HEK293 (cell line): Measurements from ENCODE around the gene MYO1E.

Experiments used
- SALL2 ChIP-seq: fragments of 450-650 bp; formaldehyde crosslinking; IDR thresholded peaks from 2 replicates; pipeline ENCODE4 v1.5.0; 2017; ENCODE audit warnings: missing biosample characterization, mild to moderate bottlenecking, missing genetic modification characterization, borderline replicate concordance
- YY1 ChIP-seq: fragments of 450-650 bp; formaldehyde crosslinking; IDR thresholded peaks from 2 replicates; pipeline ENCODE4 v1.5.1; 2018; ENCODE audit warnings: missing biosample characterization, missing genetic modification characterization
- ZNF660 ChIP-seq: fragments of 450-650 bp; IDR thresholded peaks from 2 replicates; pipeline ENCODE4 v1.5.1; 2018; ENCODE audit warnings: missing biosample characterization, mild to moderate bottlenecking, missing genetic modification characterization
- TF ChIP-seq, protein P1 (sequence below): fragments of 450-650 bp; formaldehyde crosslinking; IDR thresholded peaks from 2 replicates; pipeline ENCODE4 v1.5.1; 2016; ENCODE audit warnings: missing biosample characterization, missing genetic modification characterization
- TF ChIP-seq, protein P2 (sequence below): fragments of 450-650 bp; formaldehyde crosslinking; IDR thresholded peaks from 2 replicates; pipeline ENCODE4 v1.5.1; 2017; ENCODE audit warnings: missing biosample characterization, missing genetic modification characterization
- TF ChIP-seq, protein P3 (sequence below): fragments of 450-650 bp; formaldehyde crosslinking; conservative IDR thresholded peaks from 2 replicates; pipeline ENCODE4 v1.5.1; 2016; ENCODE audit warnings: low read depth, missing biosample characterization, missing genetic modification characterization

DNA sequence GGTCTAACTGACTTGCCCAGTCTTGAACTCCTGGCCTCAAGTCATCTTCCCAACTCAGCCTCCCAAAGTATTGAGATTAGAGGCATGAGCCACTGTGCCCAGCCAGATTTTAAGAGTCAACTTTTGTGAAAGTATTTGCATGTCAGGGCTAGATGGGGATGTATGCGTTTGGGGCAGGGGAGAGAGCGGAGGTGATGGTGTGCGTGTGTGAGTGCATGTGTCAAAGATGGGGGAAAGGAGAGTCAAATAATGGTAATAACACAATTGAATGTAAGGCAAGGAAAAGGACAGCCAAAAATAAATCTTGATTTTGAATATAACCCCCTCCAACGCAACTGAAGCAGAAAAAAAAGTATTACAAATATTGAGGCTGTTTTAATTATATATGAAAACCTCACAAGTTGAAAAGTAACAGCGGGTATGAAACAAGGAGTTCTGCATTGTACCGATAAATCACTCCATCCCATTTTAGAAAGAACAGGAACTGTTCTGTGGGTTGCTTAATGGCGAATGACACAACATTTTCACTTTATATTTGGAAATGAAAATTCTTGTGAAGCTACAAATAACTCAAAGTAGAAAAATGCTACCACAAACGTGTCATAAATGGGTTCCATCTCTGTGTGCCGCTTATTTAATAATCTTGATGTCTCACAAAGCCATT, 195.9 kb downstream of the MYO1E start:
- TF ChIP-seq, protein P1, sequence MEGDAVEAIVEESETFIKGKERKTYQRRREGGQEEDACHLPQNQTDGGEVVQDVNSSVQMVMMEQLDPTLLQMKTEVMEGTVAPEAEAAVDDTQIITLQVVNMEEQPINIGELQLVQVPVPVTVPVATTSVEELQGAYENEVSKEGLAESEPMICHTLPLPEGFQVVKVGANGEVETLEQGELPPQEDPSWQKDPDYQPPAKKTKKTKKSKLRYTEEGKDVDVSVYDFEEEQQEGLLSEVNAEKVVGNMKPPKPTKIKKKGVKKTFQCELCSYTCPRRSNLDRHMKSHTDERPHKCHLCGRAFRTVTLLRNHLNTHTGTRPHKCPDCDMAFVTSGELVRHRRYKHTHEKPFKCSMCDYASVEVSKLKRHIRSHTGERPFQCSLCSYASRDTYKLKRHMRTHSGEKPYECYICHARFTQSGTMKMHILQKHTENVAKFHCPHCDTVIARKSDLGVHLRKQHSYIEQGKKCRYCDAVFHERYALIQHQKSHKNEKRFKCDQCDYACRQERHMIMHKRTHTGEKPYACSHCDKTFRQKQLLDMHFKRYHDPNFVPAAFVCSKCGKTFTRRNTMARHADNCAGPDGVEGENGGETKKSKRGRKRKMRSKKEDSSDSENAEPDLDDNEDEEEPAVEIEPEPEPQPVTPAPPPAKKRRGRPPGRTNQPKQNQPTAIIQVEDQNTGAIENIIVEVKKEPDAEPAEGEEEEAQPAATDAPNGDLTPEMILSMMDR (tag by site-specific recombination), result no peak
- TF ChIP-seq, protein P2, sequence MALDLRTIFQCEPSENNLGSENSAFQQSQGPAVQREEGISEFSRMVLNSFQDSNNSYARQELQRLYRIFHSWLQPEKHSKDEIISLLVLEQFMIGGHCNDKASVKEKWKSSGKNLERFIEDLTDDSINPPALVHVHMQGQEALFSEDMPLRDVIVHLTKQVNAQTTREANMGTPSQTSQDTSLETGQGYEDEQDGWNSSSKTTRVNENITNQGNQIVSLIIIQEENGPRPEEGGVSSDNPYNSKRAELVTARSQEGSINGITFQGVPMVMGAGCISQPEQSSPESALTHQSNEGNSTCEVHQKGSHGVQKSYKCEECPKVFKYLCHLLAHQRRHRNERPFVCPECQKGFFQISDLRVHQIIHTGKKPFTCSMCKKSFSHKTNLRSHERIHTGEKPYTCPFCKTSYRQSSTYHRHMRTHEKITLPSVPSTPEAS (tag by site-specific recombination), result no peak
- no peak for TF ChIP-seq ZNF660 (tag by site-specific recombination)
- TF ChIP-seq, protein P3, sequence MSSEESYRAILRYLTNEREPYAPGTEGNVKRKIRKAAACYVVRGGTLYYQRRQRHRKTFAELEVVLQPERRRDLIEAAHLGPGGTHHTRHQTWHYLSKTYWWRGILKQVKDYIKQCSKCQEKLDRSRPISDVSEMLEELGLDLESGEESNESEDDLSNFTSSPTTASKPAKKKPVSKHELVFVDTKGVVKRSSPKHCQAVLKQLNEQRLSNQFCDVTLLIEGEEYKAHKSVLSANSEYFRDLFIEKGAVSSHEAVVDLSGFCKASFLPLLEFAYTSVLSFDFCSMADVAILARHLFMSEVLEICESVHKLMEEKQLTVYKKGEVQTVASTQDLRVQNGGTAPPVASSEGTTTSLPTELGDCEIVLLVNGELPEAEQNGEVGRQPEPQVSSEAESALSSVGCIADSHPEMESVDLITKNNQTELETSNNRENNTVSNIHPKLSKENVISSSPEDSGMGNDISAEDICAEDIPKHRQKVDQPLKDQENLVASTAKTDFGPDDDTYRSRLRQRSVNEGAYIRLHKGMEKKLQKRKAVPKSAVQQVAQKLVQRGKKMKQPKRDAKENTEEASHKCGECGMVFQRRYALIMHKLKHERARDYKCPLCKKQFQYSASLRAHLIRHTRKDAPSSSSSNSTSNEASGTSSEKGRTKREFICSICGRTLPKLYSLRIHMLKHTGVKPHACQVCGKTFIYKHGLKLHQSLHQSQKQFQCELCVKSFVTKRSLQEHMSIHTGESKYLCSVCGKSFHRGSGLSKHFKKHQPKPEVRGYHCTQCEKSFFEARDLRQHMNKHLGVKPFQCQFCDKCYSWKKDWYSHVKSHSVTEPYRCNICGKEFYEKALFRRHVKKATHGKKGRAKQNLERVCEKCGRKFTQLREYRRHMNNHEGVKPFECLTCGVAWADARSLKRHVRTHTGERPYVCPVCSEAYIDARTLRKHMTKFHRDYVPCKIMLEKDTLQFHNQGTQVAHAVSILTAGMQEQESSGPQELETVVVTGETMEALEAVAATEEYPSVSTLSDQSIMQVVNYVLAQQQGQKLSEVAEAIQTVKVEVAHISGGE, result no peak
- TF ChIP-seq SALL2 (tag by site-specific recombination), result no peak
- no peak for TF ChIP-seq YY1 (tag by site-specific recombination)
